GM18502 (cell line): ENCODE measurements around the gene IFNL2.
"Not testable (repeated sequence)": the region's sequence is repeated elsewhere in the genome, so short reads cannot be mapped to it uniquely, and the experiment has no call there.

ENCODE experiments used
- ATAC-seq: cut with Tn5 transposase; IDR thresholded peaks from one replicate; pipeline ENCODE4 v1.9.1; 2021; ENCODE audit warnings: mild to moderate bottlenecking; ENCODE audit not compliant: unreplicated experiment, poor library complexity

IFNL2 gene

GRCh38 chr19:39268085-39268484 is at the start of gene IFNL2:
Gene IFNL2 (plus strand): TSS chr19:39268396. CDS start chr19:39268569, 173 bp downstream.
- not testable (repeated sequence) for ATAC-seq

- not testable (repeated sequence) for ATAC-seq
These were observed 49.1 kb upstream of the IFNL2 start for GRCh38 chr19:39219108-39219507.

- no peak for ATAC-seq
These were observed 44.4 kb upstream of the IFNL2 start for GRCh38 chr19:39223703-39224279.

- ATAC-seq = no peak
These were observed 43.3 kb upstream of the IFNL2 start for GRCh38 chr19:39224910-39225309.

GRCh38 chr19:39230096-39230764 is 38.0 kb upstream of the IFNL2 start:
- ATAC-seq = no peak

- ATAC-seq = no peak
These were observed 35.5 kb upstream of the IFNL2 start for GRCh38 chr19:39232708-39233107.

GRCh38 chr19:39236527-39236926 is 31.7 kb upstream of the IFNL2 start:
- ATAC-seq = no peak

- no peak for ATAC-seq
These were observed 30.7 kb upstream of the IFNL2 start for GRCh38 chr19:39237200-39238184.

GRCh38 chr19:39238209-39238608 is 30.0 kb upstream of the IFNL2 start:
- no peak for ATAC-seq

GRCh38 chr19:39238944-39239343 is 29.3 kb upstream of the IFNL2 start:
- no peak for ATAC-seq

- no peak for ATAC-seq
These were observed 27.8 kb upstream of the IFNL2 start for GRCh38 chr19:39240421-39240820.

- not testable (repeated sequence) for ATAC-seq
These were observed 24.5 kb upstream of the IFNL2 start for GRCh38 chr19:39243741-39244140.

- ATAC-seq = not testable (repeated sequence)
These were observed 23.6 kb upstream of the IFNL2 start, which contains the start of gene IFNL3 for GRCh38 chr19:39244410-39245100. Gene IFNL3 (minus strand): TSS chr19:39245006. CDS start chr19:39244967, 39 bp downstream.

GRCh38 chr19:39245166-39245565 is 23.0 kb upstream of the IFNL2 start:
- not testable (repeated sequence) for ATAC-seq

GRCh38 chr19:39246951-39247669 is 21.1 kb upstream of the IFNL2 start:
- ATAC-seq = no peak

GRCh38 chr19:39247701-39248664 is 20.2 kb upstream of the IFNL2 start:
- no peak for ATAC-seq

- no peak for ATAC-seq
These were observed 19.4 kb upstream of the IFNL2 start, which contains the start of gene IFNL4 for GRCh38 chr19:39248806-39249205. Gene IFNL4 (minus strand): TSS chr19:39248856.

GRCh38 chr19:39251081-39251480 is 17.1 kb upstream of the IFNL2 start:
- no peak for ATAC-seq
